Activated naive CD8-positive, alpha-beta T cell treated with anti-CD3 and anti-CD28 coated beads for 36 hours (primary cell): Measurements from ENCODE around the gene THEMIS. TPM values are rescaled to one million over a fixed set of nuclear protein-coding genes. Genes with fewer than 3 reads are reported as not detected.

ENCODE experiments used
- DNase-seq: peaks from one replicate; pipeline ENCODE4 v3.0.0; 2021
- H3K27ac Mint-ChIP-seq: one replicate; pipeline ENCODE4 v1.8.0; 2022; ENCODE audit warnings: mild to moderate bottlenecking, moderate library complexity, mixed read lengths
- H3K27me3 Mint-ChIP-seq: one replicate; pipeline ENCODE4 v1.8.0; 2022; ENCODE audit warnings: mild to moderate bottlenecking, mixed read lengths
- H3K36me3 Mint-ChIP-seq: one replicate; pipeline ENCODE4 v1.8.0; 2021; ENCODE audit warnings: mild to moderate bottlenecking, mixed read lengths
- H3K4me1 Mint-ChIP-seq: one replicate; pipeline ENCODE4 v1.8.0; 2021; ENCODE audit warnings: mixed read lengths
- H3K4me3 Mint-ChIP-seq: one replicate; pipeline ENCODE4 v1.8.0; 2022; ENCODE audit warnings: mild to moderate bottlenecking, moderate library complexity, mixed read lengths
- H3K9me3 Mint-ChIP-seq: one replicate; pipeline ENCODE4 v1.8.0; 2022; ENCODE audit warnings: mixed read lengths
- total RNA-seq, 2 experiments: library from RNA; stranded (reverse); gene quantifications; one replicate each; pipeline ENCODE4 v1.2.3, GENCODE V29; 2021

The THEMIS gene
- total RNA-seq, 2 experiments from 2014 or later = 48.3 to 49.7 TPM

DNA sequence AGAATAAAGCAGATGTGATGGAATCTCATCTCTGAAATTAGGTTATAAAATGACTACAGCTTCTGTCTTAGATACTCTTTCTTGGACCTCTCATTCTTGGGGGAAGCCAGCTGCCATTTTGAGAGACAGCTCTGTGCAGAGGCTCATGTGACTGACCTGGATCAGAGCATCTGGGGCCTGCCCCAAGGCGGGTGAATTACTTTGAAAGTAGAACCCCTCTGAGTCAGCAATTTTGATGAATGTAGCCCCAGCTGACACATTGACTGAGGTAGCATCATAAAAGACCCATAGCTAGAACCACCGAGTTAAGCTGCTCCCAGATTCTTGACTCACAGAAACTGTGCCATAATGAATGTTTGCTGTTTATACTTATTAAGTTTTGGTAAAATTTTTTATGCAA, 124.5 kb downstream of the THEMIS start:
- Mint-ChIP-seq H3K4me3 (no peak overlapping the region), H3K36me3 (peaks cover 56% of the 10 kb centered on the region), H3K27ac (peak overlapping the region; percentile 58), H3K27me3 (no peaks in the 10 kb centered on the region), H3K4me1 (peaks cover 57% of the 10 kb centered on the region), H3K9me3 (peaks cover 9% of the 10 kb centered on the region)
- DNase-seq = no peak

DNA sequence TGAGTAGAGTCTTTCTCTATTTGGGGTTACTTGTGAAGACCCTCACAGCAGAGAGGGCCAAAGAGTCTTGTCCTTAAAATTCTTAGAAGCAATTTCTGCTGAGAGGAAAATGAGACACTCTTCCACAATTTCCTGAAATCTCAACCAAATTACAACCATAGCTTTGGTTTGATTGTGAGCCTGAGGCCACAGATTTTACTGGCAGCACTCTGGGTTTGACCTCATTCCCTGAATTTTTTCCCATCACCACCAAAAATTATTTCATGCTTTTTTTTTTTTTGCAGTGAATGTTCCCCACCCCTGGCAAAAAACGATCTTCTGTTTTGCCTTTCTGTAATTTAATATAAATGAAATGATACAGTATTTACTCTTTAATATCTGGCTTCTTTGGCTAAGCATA, 125.5 kb downstream of the THEMIS start:
- DNase-seq = no peak
- Mint-ChIP-seq H3K27ac (no peak overlapping the region), H3K36me3 (peaks cover 58% of the 10 kb centered on the region), H3K4me3 (no peak overlapping the region), H3K4me1 (peaks cover 51% of the 10 kb centered on the region), H3K27me3 (no peaks in the 10 kb centered on the region), H3K9me3 (peaks cover 15% of the 10 kb centered on the region)

DNA sequence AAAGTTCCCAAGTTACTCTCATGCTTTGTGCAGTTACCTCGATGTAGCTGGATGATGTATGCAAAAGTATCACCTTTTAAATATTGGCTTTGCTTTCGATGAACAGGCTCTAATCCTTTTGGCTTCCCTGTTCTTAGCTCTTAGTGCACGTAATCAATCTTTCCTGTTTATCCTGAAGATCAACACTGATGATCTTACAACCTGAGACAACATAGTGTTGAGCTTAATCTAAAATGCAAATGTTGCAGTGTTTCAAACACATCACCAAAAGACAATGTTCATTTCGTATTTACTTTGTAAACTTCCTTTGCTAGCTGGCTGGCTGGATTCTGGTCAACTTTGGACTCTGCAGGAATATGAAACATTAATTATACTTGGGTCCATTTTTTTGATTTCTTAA, 132.1 kb downstream of the THEMIS start:
- Mint-ChIP-seq H3K9me3 (peaks cover 11% of the 10 kb centered on the region), H3K36me3 (peaks cover 51% of the 10 kb centered on the region), H3K27ac (no peak overlapping the region), H3K27me3 (no peaks in the 10 kb centered on the region), H3K4me3 (no peak overlapping the region), H3K4me1 (peaks cover 45% of the 10 kb centered on the region)
- no peak for DNase-seq

DNA sequence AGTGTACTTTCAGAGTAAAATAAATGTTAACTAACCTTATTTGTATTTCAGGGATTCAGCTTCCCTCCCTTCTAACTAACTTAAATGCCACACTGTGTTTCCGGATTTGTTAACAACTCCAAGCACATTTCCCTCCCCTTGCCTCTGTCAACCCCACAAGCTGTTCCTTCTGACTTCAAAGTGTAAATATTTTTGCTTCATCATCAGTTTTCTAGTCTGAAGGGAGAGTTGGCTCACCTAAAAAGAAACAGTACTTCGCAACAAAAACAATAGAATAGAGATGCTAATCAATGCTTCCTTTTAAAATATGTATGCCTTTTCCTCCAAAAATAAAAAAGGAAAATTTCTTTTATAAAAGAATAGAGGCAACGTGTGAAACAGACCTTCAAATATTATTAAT, 132.6 kb downstream of the THEMIS start:
- Mint-ChIP-seq H3K27ac (peak overlapping the region; percentile 48), H3K9me3 (peaks cover 11% of the 10 kb centered on the region), H3K27me3 (no peaks in the 10 kb centered on the region), H3K36me3 (peaks cover 51% of the 10 kb centered on the region), H3K4me3 (no peak overlapping the region), H3K4me1 (peaks cover 49% of the 10 kb centered on the region)
- DNase-seq = no peak

DNA sequence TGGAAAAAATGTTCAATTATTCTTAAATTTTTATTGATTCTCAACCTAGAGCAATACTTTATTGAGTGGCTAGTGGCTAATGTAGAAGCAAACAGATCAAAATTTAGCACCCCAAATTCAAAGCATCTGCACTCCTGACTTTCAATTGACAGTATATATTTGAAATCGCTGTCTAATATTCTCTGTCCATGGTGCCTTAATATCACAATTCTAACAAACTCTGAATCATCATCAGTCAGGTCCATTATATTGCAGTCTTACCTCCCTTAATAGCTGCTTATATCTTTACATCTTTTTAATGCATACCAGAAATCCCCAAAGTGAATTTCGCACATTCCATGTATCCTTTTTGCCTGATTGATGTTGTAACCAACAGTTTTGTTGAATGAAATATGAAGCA, 134.9 kb downstream of the THEMIS start:
- Mint-ChIP-seq H3K9me3 (peaks cover 8% of the 10 kb centered on the region), H3K36me3 (peaks cover 43% of the 10 kb centered on the region), H3K4me3 (no peak overlapping the region), H3K27ac (no peak overlapping the region), H3K27me3 (no peaks in the 10 kb centered on the region), H3K4me1 (peaks cover 67% of the 10 kb centered on the region)
- no peak for DNase-seq

DNA sequence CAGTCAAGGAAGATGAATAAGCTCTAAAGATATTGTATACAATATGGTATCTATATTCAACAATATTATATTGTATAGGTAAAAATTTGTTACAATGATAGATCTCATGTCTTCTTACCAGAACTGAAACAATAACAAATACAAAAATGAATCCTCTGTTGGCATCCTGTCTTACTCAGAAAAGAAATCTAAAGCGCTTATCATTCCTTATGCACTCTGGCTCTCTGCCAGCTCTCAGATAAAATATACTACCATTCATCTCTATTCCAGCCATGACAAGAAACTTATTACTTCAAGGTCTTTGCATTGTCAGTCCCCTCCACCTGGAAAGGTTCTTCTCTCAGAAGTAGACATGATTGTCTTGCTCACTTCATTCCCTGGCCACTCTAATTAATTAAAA, 138.6 kb downstream of the THEMIS start:
- peak overlapping the region; percentile 75 for H3K27ac Mint-ChIP-seq
- no peak for DNase-seq
- H3K4me3 Mint-ChIP-seq = no peak overlapping the region
- H3K36me3 Mint-ChIP-seq = peaks cover 33% of the 10 kb centered on the region
- no peaks in the 10 kb centered on the region for H3K27me3 Mint-ChIP-seq
- peaks cover 59% of the 10 kb centered on the region for H3K4me1 Mint-ChIP-seq
- peaks cover 13% of the 10 kb centered on the region for H3K9me3 Mint-ChIP-seq

DNA sequence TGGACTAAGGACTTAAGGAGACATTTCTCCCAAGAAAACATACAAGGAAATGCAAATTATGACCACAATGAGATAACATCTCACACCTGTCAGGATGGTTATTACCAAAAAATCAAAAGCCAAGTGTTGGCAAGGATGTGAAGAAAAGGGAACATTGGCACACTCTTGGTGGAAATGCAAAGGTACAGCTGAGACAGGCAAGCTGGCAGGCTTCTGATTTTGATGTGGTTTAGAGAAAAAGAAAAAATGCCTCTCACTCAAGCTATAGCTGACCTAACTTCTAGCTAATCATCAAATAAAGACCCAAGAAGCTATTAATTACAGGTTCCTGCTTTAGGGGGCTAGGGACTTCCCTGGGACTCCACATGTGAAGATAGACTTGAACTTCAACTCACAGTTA, 139.8 kb downstream of the THEMIS start:
- Mint-ChIP-seq H3K4me3 (no peak overlapping the region), H3K4me1 (peaks cover 55% of the 10 kb centered on the region), H3K36me3 (peaks cover 34% of the 10 kb centered on the region), H3K27ac (peak overlapping the region; percentile 67), H3K9me3 (peaks cover 13% of the 10 kb centered on the region), H3K27me3 (no peaks in the 10 kb centered on the region)
- no peak for DNase-seq

DNA sequence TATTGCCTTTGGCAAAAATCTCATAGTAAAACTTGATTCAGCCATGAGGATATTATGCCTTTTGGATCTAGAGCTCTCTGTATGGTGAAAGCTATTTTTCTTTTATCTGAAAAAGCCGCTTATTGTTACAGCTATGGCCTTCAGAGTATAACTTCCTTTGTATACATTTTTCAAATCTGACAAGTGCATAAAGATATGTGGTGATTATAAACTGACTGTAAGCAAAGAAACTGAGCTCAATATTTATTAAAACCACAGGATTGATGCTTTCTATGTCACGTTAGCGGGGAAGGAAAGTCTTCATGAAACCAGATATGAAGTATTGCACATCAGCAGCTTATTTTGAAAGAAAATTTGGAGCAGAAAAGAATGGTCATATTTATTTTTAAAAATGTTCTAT, 151.8 kb downstream of the THEMIS start:
- Mint-ChIP-seq H3K36me3 (peaks cover 41% of the 10 kb centered on the region), H3K27ac (peak overlapping the region; percentile 58), H3K4me1 (peaks cover 63% of the 10 kb centered on the region), H3K4me3 (no peak overlapping the region), H3K27me3 (no peaks in the 10 kb centered on the region), H3K9me3 (peaks cover 13% of the 10 kb centered on the region)
- no peak for DNase-seq

DNA sequence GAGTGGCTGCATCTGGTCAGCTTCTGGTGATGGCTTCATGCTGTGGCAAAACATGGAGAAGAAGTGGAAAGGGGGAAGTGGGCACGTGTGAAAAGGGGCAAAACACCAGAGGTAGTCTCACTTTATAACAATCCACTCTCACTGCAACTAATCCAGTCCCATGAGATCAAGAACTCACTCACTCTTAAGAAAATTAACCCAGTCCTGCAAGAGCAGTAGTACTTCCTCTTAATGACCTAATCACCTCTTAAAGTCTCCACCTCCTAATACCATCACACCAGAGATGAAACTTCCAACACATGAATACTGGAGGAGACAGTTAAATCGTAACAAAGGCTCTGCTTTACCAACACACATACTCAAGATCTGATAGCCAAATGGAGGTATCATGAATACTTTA, 152.6 kb downstream of the THEMIS start:
- Mint-ChIP-seq H3K4me1 (peaks cover 65% of the 10 kb centered on the region), H3K36me3 (peaks cover 43% of the 10 kb centered on the region), H3K27ac (peak overlapping the region; percentile 85), H3K9me3 (peaks cover 14% of the 10 kb centered on the region), H3K4me3 (peak overlapping the region; percentile 41), H3K27me3 (no peaks in the 10 kb centered on the region)
- no peak for DNase-seq

DNA sequence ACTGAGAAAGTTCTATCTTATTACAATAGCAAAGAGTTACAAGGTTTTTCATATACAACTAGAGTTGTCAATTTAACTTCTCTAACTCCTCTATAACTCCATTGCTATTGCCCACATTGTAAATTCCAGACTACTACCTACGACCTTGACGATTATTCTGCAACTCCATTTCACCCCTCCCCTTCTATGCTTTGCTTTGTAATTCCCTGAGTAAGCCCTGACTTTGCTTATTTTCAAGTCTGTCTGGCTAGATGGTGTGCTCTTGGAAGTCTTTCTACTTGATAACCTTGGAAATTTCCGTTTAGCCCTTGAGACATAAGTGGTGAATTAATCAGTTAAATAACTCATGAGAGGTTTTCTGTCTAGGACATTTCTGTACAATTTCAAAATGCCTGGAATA, 162.4 kb downstream of the THEMIS start:
- Mint-ChIP-seq H3K27ac (no peak overlapping the region), H3K27me3 (no peaks in the 10 kb centered on the region), H3K36me3 (peaks cover 40% of the 10 kb centered on the region), H3K9me3 (peaks cover 6% of the 10 kb centered on the region), H3K4me1 (peaks cover 57% of the 10 kb centered on the region), H3K4me3 (no peak overlapping the region)
- DNase-seq = no peak

DNA sequence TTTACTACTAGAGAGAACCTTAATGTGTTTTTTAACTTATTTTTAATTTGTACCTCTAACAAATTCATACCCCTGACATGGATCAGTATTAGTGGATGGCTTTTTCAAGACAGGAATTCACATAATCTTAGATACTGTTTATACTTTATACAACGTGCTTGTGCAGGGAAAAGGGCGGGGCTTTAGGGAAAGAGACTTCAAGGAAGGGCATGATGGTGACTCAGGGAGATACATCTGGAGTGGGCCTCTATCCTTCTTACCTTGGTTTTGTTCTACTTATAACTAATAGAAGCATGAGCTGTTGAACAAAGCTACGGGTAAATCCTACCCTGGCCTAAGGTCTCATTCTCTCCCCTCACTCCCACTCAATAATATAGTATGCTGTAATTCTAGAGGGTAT, 163.1 kb downstream of the THEMIS start:
- peaks cover 6% of the 10 kb centered on the region for H3K9me3 Mint-ChIP-seq
- no peak for DNase-seq
- no peak overlapping the region for H3K4me3 Mint-ChIP-seq
- peaks cover 59% of the 10 kb centered on the region for H3K4me1 Mint-ChIP-seq
- H3K36me3 Mint-ChIP-seq = peaks cover 43% of the 10 kb centered on the region
- no peaks in the 10 kb centered on the region for H3K27me3 Mint-ChIP-seq
- H3K27ac Mint-ChIP-seq = peak overlapping the region; percentile 72

DNA sequence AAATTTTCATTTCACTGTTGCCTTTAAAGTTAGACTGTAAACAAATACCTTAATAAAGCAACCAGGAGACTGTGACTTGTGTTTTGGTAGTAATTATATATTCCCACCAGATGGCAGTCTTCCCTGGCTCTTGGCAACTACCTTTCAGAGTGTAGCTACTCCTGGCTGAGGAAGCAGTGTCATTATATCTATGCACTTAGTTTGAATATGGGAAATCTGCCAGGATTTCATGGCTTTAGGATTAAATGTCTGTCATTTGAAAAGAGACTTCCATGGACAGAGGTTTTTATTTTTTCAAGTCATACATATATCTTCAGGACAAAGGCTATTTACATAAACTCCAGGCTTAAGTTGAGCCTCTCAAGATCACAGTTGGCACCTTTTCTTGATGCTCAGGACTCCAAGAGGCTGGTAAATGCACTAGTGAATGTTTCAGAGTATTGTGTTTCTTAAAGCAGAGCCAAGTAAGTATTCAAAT, 163.8 kb downstream of the THEMIS start:
- peaks cover 6% of the 10 kb centered on the region for H3K9me3 Mint-ChIP-seq
- peak overlapping the region; percentile 66 for H3K27ac Mint-ChIP-seq
- no peaks in the 10 kb centered on the region for H3K27me3 Mint-ChIP-seq
- no peak overlapping the region for H3K4me3 Mint-ChIP-seq
- DNase-seq = peak; percentile 14
- peaks cover 59% of the 10 kb centered on the region for H3K4me1 Mint-ChIP-seq
- peaks cover 44% of the 10 kb centered on the region for H3K36me3 Mint-ChIP-seq

DNA sequence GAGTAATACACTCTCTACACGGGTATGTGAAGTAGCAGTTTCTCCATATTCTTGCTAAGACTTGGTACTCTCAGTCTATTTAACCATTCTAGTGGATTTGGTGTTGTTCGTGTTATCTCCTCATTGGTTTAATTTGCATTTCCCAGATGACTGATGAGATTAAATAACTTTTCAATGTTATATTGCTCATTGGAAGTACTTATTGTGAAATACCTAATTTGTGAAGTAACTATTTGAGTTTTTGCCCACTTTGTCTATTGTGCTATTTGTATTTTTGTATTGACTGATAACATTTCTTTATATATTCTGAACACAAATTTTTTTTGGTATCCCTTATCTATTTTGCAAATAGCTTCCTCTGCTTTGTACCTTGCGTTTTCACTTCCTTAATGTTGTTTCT, 167.9 kb downstream of the THEMIS start:
- Mint-ChIP-seq H3K27me3 (no peaks in the 10 kb centered on the region), H3K4me1 (peaks cover 60% of the 10 kb centered on the region), H3K36me3 (peaks cover 33% of the 10 kb centered on the region), H3K9me3 (no peaks in the 10 kb centered on the region), H3K27ac (peak overlapping the region; percentile 29), H3K4me3 (no peak overlapping the region)
- DNase-seq = no peak

DNA sequence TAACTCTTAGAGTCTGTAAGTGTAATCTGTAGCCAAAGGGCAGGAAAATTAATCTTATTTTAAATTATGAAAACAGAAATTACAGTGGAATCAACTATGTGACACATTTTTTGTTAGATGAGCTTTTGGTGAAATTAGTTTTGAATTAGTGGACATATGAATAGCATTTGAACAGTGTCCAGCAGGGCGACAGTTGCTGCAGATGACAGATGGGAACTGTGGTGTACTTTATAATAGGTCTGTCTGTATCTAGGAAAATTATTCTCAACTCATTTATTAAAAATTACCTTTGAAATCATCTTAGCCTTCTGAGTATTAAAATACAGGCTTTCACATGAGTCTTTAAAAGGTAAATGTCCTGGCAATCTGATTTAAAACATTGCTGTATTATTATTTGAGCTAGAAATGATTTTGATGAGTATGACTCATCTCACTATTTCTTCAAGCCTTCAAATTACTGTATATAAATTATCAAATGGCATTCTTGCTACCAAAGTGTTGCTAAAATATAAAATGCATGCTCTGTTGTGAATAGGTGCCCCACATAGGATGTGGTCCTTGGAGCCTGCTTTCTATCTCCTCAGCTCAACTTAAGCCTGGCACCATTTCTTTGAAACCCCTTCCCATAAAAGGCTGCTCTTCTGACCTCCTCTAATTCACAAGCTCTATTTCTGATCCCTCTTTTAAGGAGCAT, 173.5 kb downstream of the THEMIS start:
- DNase-seq = no peak
- H3K27ac Mint-ChIP-seq = no peak overlapping the region
- H3K36me3 Mint-ChIP-seq = peaks cover 41% of the 10 kb centered on the region
- H3K4me3 Mint-ChIP-seq = no peak overlapping the region
- H3K9me3 Mint-ChIP-seq = no peaks in the 10 kb centered on the region
- H3K27me3 Mint-ChIP-seq = no peaks in the 10 kb centered on the region
- peaks cover 46% of the 10 kb centered on the region for H3K4me1 Mint-ChIP-seq

DNA sequence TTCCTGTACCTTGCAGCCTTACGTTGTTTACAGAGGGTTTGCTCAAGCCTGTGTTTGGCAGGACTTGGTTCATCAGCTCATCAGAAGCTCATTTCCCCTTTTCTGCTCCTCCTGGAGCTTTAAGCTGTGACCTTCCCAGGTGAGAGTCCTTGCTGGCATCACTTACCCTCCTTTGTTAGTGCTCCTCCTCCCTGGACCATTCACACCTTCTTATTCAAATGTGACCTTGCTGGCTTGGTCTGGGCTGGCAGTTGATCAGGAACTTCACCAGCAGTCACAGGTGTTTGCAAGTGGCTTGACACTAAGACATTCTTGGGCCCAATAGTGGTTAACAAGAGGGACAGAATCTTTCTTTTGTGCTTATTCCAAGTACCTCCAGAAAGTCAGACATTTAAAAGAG, 175.0 kb downstream of the THEMIS start:
- H3K27me3 Mint-ChIP-seq = no peaks in the 10 kb centered on the region
- H3K4me3 Mint-ChIP-seq = no peak overlapping the region
- peaks cover 42% of the 10 kb centered on the region for H3K36me3 Mint-ChIP-seq
- no peaks in the 10 kb centered on the region for H3K9me3 Mint-ChIP-seq
- no peak overlapping the region for H3K27ac Mint-ChIP-seq
- peaks cover 45% of the 10 kb centered on the region for H3K4me1 Mint-ChIP-seq
- no peak for DNase-seq

DNA sequence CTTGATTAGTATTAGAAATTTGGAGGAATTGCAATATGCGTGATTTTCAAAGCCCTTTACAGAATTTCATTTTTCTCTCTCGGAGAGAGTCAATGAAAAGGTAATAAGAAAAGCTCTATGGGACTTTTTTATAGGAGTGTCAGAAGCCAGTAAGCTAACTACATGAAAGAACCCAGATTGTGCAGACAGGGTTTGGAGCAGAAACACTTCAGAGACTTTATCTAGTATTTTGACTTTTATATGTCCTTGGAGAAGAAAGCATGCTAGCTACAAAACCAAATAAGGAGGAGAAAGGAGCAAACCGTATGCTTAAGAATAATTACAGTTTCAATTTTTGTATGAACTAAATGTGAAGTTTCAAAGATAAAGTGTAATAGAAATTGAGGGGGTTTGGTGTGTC, 182.2 kb downstream of the THEMIS start:
- Mint-ChIP-seq H3K9me3 (no peaks in the 10 kb centered on the region), H3K27me3 (no peaks in the 10 kb centered on the region), H3K4me3 (no peak overlapping the region), H3K4me1 (peaks cover 42% of the 10 kb centered on the region), H3K27ac (no peak overlapping the region), H3K36me3 (peaks cover 43% of the 10 kb centered on the region)
- no peak for DNase-seq
